ENCODE measurements around the gene NRXN3.

Gene NRXN3

DNA sequence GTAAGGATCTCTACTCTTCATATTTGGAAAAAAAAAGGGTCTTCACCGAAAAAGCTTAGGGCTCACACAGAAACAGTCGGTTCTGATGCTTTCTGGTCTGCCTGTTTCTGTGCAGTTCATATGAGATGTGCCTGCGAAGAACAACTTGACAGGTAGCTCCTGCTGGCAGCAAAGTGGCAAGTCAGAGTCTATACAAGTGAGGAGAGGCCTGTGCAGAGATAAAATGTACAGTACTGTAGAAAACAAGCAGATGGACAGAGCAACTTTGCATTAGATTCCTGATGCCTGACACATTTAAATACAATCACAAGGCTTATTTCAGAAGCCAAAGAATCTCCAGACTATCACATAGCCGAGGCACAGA lies 1105.1 kb downstream of the NRXN3 start:
- Mint-ChIP-seq H3K4me1 (peaks cover 31% of the 10 kb centered on the region), H3K27ac (peak overlapping the region; percentile 30), H3K27me3 (ENCODE audit: low read depth, poor library complexity) (peaks cover 35% of the 10 kb centered on the region), H3K9me3 (no peaks in the 10 kb centered on the region), H3K36me3 (ENCODE audit: low read depth) (no peaks in the 10 kb centered on the region), H3K4me3 (no peak overlapping the region)
- no peak for DNase-seq
- TF ChIP-seq, protein P1, sequence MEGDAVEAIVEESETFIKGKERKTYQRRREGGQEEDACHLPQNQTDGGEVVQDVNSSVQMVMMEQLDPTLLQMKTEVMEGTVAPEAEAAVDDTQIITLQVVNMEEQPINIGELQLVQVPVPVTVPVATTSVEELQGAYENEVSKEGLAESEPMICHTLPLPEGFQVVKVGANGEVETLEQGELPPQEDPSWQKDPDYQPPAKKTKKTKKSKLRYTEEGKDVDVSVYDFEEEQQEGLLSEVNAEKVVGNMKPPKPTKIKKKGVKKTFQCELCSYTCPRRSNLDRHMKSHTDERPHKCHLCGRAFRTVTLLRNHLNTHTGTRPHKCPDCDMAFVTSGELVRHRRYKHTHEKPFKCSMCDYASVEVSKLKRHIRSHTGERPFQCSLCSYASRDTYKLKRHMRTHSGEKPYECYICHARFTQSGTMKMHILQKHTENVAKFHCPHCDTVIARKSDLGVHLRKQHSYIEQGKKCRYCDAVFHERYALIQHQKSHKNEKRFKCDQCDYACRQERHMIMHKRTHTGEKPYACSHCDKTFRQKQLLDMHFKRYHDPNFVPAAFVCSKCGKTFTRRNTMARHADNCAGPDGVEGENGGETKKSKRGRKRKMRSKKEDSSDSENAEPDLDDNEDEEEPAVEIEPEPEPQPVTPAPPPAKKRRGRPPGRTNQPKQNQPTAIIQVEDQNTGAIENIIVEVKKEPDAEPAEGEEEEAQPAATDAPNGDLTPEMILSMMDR (IDR thresholded peaks at IDR 0.05) = no peak

DNA sequence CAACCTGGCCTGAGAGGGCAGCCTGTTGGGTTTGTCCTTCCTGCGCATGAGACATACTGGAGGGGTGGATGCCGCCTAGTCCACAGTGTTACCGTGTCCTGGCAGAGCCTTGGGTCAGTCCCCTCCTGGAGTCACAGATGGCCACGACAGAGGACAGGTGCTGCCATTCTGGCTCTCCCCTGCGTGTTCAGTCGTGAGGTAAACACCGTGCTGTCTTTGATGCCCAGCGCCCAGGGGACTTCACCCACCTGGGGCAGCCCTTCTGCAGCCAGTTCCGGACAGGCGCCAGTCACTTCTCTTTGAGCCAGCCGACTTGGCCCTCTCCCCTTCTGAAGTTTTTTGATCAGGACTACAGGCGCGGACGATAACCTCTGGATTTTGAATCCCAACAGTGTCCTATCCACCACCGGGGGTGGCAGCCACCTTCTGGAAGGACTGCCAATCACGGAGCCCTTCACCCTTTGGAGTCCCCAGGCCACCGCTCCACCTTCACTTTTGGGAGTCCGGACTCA lies 1108.2 kb downstream of the NRXN3 start:
- H3K27me3 Mint-ChIP-seq (ENCODE audit: low read depth, poor library complexity) = peaks cover 38% of the 10 kb centered on the region

DNA sequence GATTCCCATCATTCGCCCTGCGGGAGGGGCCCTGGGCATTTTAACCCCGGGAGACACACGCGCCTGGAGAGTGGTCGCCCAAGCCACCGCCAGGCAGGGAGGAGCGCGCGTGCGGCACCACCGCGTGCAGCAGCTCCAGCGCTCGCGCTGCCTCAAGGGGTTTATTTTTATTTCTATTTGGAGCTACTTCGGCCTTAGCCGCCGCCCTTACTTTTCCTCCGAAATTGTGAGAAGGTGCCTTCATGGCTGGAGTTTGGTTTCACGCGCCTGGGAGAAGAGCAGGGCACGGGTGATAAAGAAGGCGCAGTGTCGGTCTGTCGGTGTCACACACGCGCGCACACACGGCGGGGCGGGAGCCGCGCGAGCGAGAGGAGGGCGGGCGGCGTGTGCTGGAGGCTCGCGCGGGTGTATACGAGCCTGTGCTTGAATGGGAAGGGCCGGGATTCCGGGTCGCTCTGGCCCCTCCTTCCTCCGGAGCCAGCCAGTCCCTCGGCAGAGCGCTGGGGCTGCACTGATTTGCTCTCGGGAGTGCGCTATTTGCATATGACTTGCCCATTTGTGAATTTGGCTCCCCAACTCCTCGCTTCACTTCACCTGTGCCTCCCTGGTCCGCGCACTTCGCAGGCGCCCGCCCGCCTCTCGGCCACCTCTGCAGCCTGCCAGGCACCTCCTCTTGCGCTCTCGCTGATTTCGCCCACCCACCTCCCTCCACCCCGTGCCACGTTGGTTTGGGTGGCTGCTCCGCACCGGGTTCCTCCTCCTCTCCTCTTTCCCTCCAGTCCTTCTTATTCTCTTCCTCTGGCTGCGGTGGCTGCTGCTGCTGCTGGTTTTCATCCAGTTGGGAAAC lies 1108.8 kb downstream of the NRXN3 start:
- peaks cover 38% of the 10 kb centered on the region for H3K27me3 Mint-ChIP-seq (ENCODE audit: low read depth, poor library complexity)
- peaks cover 66% of the 10 kb centered on the region for H3K4me1 Mint-ChIP-seq
- TF ChIP-seq, protein P1 (IDR thresholded peaks at IDR 0.05) = no peak
- H3K9me3 Mint-ChIP-seq = no peaks in the 10 kb centered on the region
- H3K4me3 Mint-ChIP-seq = peak overlapping the region; percentile 92
- H3K27ac Mint-ChIP-seq = no peak overlapping the region
- no peaks in the 10 kb centered on the region for H3K36me3 Mint-ChIP-seq (ENCODE audit: low read depth)
- peak; percentile 91 for DNase-seq

More for the DNA sequence above, 1108.2 kb downstream of the NRXN3 start:
- peak overlapping the region; percentile 92 for H3K4me3 Mint-ChIP-seq
- no peaks in the 10 kb centered on the region for H3K9me3 Mint-ChIP-seq
- peaks cover 62% of the 10 kb centered on the region for H3K4me1 Mint-ChIP-seq
- H3K36me3 Mint-ChIP-seq (ENCODE audit: low read depth) = no peaks in the 10 kb centered on the region
- no peak overlapping the region for H3K27ac Mint-ChIP-seq
- DNase-seq = no peak
- TF ChIP-seq, protein P1 (IDR thresholded peaks at IDR 0.05) = no peak

DNA sequence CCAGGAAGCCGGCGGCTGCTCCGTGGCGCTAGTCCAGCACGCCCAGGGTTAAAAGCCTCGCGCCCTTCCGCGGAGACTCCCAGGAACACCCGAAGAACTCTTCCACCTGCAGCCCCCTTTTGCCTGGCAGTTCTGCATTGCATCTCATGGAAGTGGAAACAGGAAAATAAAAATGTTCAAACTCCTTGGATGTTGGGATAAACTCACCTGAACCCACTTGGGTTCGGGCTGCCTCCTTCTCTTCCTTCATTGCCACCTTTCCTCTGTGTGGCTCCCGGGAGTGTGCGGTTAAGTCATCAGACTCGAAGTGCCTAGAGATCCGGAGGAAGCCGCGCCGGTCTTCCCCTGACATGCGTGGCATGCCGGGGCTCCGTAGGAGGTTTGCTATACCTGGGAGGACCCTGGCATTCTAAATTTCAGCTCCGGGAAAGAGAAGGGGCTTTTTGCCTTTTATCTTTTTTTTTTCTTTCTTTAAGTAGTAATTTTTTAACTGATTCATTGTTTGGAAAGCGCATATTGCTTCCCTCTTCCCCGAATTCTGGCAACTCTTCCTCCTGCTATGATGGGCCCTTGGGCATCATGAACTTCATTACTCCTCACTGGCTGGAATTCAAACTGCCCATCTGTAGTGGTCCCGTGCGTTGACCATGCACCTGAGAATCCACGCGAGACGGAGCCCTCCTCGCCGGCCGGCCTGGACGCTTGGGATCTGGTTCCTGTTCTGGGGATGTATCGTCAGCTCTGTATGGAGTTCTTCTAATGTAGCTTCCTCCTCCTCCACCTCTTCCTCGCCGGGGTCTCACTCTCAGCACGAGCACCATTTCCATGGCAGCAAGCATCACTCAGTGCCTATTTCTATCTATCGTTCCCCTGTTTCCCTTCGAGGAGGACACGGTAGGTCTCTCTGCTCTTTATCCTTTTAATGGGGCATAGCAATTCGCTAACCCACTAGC lies 1109.7 kb downstream of the NRXN3 start:
- peak overlapping the region; percentile 34 for H3K27ac Mint-ChIP-seq
- H3K27me3 Mint-ChIP-seq (ENCODE audit: low read depth, poor library complexity) = peaks cover 38% of the 10 kb centered on the region
- peak overlapping the region; percentile 92 for H3K4me3 Mint-ChIP-seq
- TF ChIP-seq, protein P1 (IDR thresholded peaks at IDR 0.05) = no peak
- DNase-seq = peak; percentile 31
- peaks cover 65% of the 10 kb centered on the region for H3K4me1 Mint-ChIP-seq
- H3K36me3 Mint-ChIP-seq (ENCODE audit: low read depth) = no peaks in the 10 kb centered on the region
- no peaks in the 10 kb centered on the region for H3K9me3 Mint-ChIP-seq

DNA sequence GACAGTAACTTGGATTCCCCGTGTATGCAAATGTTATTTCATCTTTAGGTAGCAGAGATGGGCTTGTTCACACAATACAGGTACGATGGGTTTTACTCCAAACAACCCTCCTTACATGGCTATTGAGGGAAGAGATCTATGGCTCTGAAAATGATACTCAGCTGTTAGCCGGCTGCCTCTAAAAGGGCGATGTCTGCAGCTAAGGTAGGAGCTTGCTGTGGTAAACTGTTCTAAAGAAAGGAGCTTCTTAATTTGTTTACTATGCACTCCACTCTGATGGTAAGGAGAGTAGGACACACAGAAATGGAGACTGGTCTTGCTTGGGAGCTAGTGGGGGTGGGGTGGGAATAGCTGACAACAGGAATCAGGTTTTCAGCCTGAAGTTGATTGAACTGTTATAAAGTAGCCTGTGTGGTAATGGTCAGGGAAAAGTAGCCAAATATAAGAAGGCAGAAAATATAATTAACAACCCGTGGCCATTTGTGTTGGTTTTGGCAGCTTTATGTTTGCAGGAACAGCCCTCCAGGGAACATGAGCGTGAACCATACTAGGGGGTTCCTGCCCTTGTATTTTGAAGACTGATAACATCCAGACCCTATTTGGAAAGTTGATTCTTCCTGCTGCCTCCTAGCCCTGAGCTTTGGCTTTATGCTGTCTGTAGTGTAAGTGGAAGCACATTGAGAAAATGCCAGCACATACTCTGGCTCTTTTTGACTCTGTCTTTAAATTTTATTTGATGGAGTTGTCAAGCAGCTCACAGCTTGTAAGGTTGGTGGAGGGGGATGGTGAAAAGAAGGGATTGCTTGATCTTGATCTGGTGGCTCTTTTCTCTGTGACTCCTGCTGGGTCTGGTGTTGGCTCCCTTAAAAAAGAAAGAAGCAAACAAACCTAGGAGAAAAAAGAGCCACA lies 1111.3 kb downstream of the NRXN3 start:
- TF ChIP-seq, protein P1 (IDR thresholded peaks at IDR 0.05) = no peak
- Mint-ChIP-seq H3K36me3 (ENCODE audit: low read depth) (no peaks in the 10 kb centered on the region), H3K27me3 (ENCODE audit: low read depth, poor library complexity) (peaks cover 30% of the 10 kb centered on the region), H3K9me3 (no peaks in the 10 kb centered on the region), H3K4me3 (peak overlapping the region; percentile 92), H3K27ac (peak overlapping the region; percentile 37), H3K4me1 (peaks cover 67% of the 10 kb centered on the region)
- DNase-seq = peak; percentile 33

Data from nephron progenitor cell (in vitro differentiated cells).